Osteoblast (primary cell): ENCODE measurements around the gene TNFSF13B. TPM values are rescaled to one million over a fixed set of nuclear protein-coding genes. Genes with fewer than 3 reads are reported as not detected.

ENCODE experiments used
- DNase-seq: peaks from one replicate; pipeline ENCODE4 v3.0.0; 2011; ENCODE audit warnings: low spot score, mixed read lengths; ENCODE audit not compliant: insufficient read length; ENCODE audit errors: missing footprints
- H2AFZ ChIP-seq: 2 replicates; pipeline ENCODE4 v1.6.0; 2011; ENCODE audit warnings: mild to moderate bottlenecking, low read length
- H3K27ac ChIP-seq: 2 replicates; pipeline ENCODE4 v1.5.1; 2011; ENCODE audit warnings: mild to moderate bottlenecking, low read depth, low read length, moderate library complexity
- H3K27me3 ChIP-seq: 2 replicates; pipeline ENCODE4 v1.6.0; 2012; ENCODE audit warnings: mild to moderate bottlenecking, control low read depth, inconsistent platforms, low read length, moderate library complexity; ENCODE audit not compliant: insufficient read depth
- H3K36me3 ChIP-seq: 2 replicates; pipeline ENCODE4 v1.5.1; 2011; ENCODE audit warnings: mild to moderate bottlenecking, low read length, control low read depth, moderate library complexity; ENCODE audit not compliant: insufficient read depth
- H3K4me1 ChIP-seq: 2 replicates; pipeline ENCODE4 v1.5.1; 2011; ENCODE audit warnings: mild to moderate bottlenecking, low read length, control low read depth, moderate library complexity; ENCODE audit not compliant: insufficient read depth
- H3K4me2 ChIP-seq: 2 replicates; pipeline ENCODE4 v1.6.0; 2011; ENCODE audit warnings: mild to moderate bottlenecking, low read length; ENCODE audit not compliant: insufficient read depth
- H3K4me3 ChIP-seq: fragments of 200-600 bp; sonication (generic); 3 replicates; pipeline ENCODE4 v1.5.1; 2012; ENCODE audit warnings: mild to moderate bottlenecking, low read length, inconsistent platforms; ENCODE audit not compliant: insufficient read depth
- H3K79me2 ChIP-seq: 2 replicates; pipeline ENCODE4 v1.6.0; 2012; ENCODE audit warnings: mild to moderate bottlenecking, low read length, control low read depth, inconsistent platforms; ENCODE audit not compliant: insufficient read depth
- H3K9me3 ChIP-seq: 2 replicates; pipeline ENCODE4 v1.5.1; 2011; ENCODE audit warnings: low read depth, low read length, control low read depth
- H4K20me1 ChIP-seq: 2 replicates; pipeline ENCODE4 v1.6.0; 2012; ENCODE audit warnings: mild to moderate bottlenecking, low read length, control low read depth; ENCODE audit not compliant: insufficient read depth
- total RNA-seq: library from RNA; depleted of rRNA; stranded (reverse); fragments of >200 nt; gene quantifications from 2 replicates; pipeline ENCODE4 v1.2.3, GENCODE V29; 2012
- TF ChIP-seq, protein P1 (sequence below): IDR thresholded peaks from 2 replicates; pipeline ENCODE4 v1.5.1; 2011; ENCODE audit warnings: mild to moderate bottlenecking, low read depth, low read length, moderate library complexity; ENCODE audit errors: extremely low read depth

The TNFSF13B gene
- total RNA-seq, 1 donor: 2.2 TPM

DNA sequence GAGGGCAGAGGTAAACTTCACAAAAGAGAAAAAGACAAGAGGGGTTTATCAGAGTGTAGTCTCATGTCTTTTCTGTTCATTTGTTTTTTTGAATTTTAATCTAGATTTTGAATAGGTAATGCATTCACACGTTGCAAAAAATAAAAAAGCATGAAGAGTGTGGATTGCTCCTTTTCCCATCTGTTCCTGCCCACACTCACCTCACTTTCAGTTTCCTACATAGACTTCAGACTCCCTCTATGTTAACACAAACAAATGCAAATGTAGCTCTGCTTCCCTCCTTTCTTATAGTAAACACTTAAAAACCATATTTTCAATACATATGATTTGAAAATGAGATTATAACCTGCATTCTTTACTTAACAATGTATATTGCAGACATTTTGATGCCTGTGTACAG is 20.3 kb downstream of the TNFSF13B start:
- Histone ChIP-seq H4K20me1 (no peaks in the 10 kb centered on the region), H3K4me2 (no peak overlapping the region), H3K27ac (no peak overlapping the region), H3K9me3 (no peaks in the 10 kb centered on the region), H3K27me3 (no peaks in the 10 kb centered on the region), H3K4me3 (no peak overlapping the region), H2AFZ (no peak overlapping the region), H3K4me1 (no peaks in the 10 kb centered on the region), H3K79me2 (no peaks in the 10 kb centered on the region), H3K36me3 (no peaks in the 10 kb centered on the region)
- TF ChIP-seq, protein P1, sequence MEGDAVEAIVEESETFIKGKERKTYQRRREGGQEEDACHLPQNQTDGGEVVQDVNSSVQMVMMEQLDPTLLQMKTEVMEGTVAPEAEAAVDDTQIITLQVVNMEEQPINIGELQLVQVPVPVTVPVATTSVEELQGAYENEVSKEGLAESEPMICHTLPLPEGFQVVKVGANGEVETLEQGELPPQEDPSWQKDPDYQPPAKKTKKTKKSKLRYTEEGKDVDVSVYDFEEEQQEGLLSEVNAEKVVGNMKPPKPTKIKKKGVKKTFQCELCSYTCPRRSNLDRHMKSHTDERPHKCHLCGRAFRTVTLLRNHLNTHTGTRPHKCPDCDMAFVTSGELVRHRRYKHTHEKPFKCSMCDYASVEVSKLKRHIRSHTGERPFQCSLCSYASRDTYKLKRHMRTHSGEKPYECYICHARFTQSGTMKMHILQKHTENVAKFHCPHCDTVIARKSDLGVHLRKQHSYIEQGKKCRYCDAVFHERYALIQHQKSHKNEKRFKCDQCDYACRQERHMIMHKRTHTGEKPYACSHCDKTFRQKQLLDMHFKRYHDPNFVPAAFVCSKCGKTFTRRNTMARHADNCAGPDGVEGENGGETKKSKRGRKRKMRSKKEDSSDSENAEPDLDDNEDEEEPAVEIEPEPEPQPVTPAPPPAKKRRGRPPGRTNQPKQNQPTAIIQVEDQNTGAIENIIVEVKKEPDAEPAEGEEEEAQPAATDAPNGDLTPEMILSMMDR: no peak
- DNase-seq: no peak

GRCh38 chr13:108297114-108297513 is 27.6 kb downstream of the TNFSF13B start:
- no peak for DNase-seq
- Histone ChIP-seq H3K79me2 (no peaks in the 10 kb centered on the region), H3K4me1 (no peaks in the 10 kb centered on the region), H3K36me3 (no peaks in the 10 kb centered on the region), H3K4me2 (no peak overlapping the region), H3K27ac (no peak overlapping the region), H3K27me3 (no peaks in the 10 kb centered on the region), H4K20me1 (no peaks in the 10 kb centered on the region), H3K4me3 (no peak overlapping the region), H2AFZ (no peak overlapping the region), H3K9me3 (no peaks in the 10 kb centered on the region)
- TF ChIP-seq, protein P1: no peak

GRCh38 chr13:108302279-108302678 is 32.8 kb downstream of the TNFSF13B start:
- Histone ChIP-seq H3K36me3 (no peaks in the 10 kb centered on the region), H3K4me2 (no peak overlapping the region), H3K4me1 (no peaks in the 10 kb centered on the region), H3K27ac (no peak overlapping the region), H3K27me3 (no peaks in the 10 kb centered on the region), H3K9me3 (no peaks in the 10 kb centered on the region), H3K4me3 (no peak overlapping the region), H4K20me1 (no peaks in the 10 kb centered on the region), H2AFZ (no peak overlapping the region), H3K79me2 (no peaks in the 10 kb centered on the region)
- DNase-seq: no peak
- TF ChIP-seq, protein P1: no peak

GRCh38 chr13:108304170-108305016 is 34.9 kb downstream of the TNFSF13B start:
- no peaks in the 10 kb centered on the region for H4K20me1 ChIP-seq
- no peak overlapping the region for H3K27ac ChIP-seq
- H3K4me3 ChIP-seq: no peak overlapping the region
- TF ChIP-seq, protein P1: no peak
- no peaks in the 10 kb centered on the region for H3K36me3 ChIP-seq
- no peaks in the 10 kb centered on the region for H3K79me2 ChIP-seq
- H3K9me3 ChIP-seq: no peaks in the 10 kb centered on the region
- DNase-seq: no peak
- H2AFZ ChIP-seq: no peak overlapping the region
- H3K4me2 ChIP-seq: no peak overlapping the region
- H3K4me1 ChIP-seq: no peaks in the 10 kb centered on the region
- H3K27me3 ChIP-seq: no peaks in the 10 kb centered on the region
